Stimulated activated CD8-positive, alpha-beta memory T cell treated with anti-CD3 and anti-CD28 coated beads, Interleukin-7, amount 100 ng/mL, for 1 hour (primary cell): Measurements from ENCODE around the gene SCIMP.
"Not testable (repeated sequence)": the region's sequence is repeated elsewhere in the genome, so short reads cannot be mapped to it uniquely, and the experiment has no call there.

Experiments
- DNase-seq, 2 donors: peaks; one replicate each; pipeline ENCODE4 v3.0.0-alpha.2; 2020; ENCODE audit warnings: low read depth in 2 of 2

SCIMP gene

DNA sequence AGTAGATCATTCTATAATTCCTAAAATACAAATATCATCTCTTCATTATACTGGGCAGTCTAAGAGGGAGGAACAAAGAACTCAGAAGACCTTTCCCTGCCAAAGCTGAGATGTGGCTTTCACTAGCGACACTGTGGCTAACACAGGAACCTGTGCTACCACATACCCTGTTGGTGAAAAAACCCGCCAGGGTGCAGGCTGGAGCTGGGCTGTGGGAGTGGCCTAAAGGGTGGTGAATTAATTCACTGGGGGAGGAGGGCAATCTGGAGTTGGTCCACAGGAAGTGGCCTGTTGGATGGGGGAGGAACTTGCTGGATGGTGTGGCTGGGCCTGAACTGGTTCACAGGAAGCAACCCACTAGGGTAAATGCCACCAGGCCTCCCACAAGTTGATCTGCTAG is 50.4 kb downstream of the SCIMP start:
- DNase-seq = peak; percentile 2 to 12

GRCh38 chr17:5183410-5183793 is 51.3 kb downstream of the SCIMP start:
- DNase-seq = no peak

DNA sequence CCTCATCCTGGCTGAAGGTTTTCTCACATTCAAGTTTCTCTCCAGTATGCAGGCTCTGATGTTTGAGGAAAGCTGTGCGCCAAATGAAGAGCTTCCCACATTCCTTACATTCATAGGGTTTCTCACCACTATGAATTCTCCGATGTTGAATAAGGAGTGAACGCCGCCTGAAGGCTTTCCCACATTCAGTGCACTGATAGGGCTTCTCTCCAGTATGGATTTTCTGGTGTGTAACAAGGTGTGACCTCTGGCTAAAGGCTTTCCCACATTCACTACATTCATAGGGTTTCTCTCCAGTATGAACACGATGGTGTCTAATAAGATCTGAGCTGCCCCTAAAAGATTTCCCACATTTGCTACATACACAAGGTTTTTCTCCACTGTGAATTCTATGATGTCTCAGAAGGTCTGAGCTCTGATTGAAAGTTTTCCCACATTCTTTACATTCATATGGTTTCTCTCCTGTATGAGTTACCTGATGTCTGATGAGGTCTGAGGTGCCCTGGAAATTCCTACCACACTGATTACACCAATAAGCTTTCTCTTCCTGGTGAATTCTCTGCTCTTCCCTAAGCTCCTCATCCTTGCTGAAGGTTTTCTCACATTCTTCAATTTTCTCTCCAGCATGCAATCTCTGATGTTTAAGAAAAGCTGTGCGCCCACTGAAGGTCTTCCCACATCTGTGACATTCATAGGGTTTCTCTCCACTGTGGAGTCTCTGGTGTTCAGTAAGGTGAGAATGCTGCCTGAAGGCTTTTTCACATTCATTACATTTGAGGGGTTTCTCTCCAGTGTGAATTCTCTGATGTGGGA is 51.9 kb downstream of the SCIMP start:
- no peak for DNase-seq

DNA sequence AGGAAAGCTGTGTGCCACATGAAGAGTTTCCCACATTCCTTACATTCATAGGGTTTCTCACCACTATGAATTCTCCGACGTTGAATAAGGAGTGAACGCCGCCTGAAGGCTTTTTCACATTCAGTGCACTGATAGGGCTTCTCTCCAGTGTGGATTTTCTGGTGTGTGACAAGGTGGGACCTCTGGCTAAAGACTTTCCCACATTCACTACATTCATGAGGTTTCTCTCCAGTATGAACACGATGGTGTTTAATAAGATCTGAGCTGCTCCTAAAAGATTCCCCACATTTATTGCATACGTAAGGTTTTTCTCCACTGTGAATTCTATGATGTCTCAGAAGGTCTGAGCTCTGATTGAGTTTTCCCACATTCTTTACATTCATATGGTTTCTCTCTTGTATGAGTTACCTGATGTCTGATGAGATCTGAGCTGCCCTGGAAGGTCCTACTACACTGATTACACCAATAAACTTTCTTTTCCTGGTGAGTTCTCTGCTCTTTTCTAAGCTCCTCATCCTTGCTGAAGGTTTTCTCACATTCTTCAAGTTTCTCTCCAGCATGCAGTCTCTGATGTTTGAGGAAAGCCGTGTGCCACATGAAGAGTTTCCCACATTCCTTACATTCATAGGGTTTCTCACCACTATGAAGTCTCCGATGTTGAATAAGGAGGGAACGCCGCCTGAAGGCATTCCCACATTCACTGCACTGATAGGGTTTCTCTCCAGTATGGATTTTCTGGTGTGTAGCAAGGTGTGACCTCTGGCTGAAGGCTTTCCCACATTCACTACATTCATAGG is 53.0 kb downstream of the SCIMP start:
- no peak for DNase-seq

- DNase-seq = no peak
These were observed 55.7 kb downstream of the SCIMP start for GRCh38 chr17:5179003-5179402.

GRCh38 chr17:5175027-5175426 is 59.6 kb downstream of the SCIMP start:
- DNase-seq = not testable (repeated sequence)

DNA sequence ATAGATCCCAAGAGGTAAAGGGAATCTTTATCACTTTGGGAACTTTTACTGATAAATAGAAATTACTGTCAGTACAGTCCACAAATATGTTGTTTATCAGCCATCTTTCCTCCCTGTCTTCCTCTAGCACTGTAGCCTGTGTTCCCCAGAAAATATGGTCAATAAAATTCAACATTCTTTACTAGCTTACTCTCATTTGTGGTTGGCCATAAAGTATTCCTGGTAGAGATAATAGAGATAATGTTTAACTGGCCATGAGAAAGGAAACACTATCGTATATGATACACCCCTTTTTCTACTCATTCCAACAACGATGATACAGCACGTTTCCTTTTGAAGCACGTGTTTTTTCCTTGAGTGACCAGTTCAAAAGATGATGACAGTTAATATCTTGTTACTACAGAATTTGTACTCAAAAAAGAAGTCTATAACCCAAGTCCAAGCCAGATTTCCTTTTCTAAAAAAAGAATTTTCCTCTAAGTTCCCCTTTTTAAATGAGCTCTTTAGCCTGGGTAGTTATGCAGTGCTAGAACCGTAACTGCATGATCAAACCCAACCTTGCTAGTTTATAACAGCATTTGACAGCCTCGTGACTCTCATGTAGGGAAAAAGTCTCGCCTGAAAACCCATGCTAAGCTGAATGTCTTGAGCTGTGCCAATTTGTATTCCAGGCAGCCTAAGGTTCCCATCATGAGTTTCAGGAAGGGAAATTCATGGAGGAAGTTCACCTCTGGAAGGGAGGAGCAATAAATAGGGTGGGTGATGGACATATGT is 68.7 kb downstream of the SCIMP start:
- not testable (repeated sequence) for DNase-seq

- DNase-seq = no peak
These were observed 70.2 kb downstream of the SCIMP start for GRCh38 chr17:5164436-5164835.

- DNase-seq = not testable (repeated sequence)
These were observed 72.9 kb downstream of the SCIMP start for GRCh38 chr17:5161793-5162192.

GRCh38 chr17:5160702-5161101 is 74.0 kb downstream of the SCIMP start:
- not testable (repeated sequence) for DNase-seq
